ENCODE measurements around the gene VRK3.
"Not testable (repeated sequence)": the region's sequence is repeated elsewhere in the genome, so short reads cannot be mapped to it uniquely, and the experiment has no call there.

DNA sequence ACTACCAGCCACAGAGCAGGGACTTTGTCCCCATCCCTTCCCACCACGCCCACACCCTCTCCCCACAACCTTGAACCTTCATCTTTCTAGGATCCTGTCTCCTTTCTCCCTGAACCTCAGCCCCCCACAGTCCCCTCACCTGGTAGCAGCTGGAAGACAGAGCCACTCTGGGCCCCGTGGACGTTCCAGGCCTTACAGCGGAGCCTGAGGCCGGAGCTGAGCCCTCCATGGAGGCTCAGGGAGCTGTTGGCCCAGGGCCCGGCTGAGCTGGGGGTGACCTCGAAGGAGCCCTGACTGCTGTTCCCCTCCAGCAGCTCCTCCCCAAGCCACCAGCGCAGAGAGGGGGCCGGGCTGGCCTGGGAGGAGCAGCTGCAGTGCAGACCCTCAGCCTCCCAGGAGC lies 67.0 kb downstream of the VRK3 start:
- TF ChIP-seq, protein P1, sequence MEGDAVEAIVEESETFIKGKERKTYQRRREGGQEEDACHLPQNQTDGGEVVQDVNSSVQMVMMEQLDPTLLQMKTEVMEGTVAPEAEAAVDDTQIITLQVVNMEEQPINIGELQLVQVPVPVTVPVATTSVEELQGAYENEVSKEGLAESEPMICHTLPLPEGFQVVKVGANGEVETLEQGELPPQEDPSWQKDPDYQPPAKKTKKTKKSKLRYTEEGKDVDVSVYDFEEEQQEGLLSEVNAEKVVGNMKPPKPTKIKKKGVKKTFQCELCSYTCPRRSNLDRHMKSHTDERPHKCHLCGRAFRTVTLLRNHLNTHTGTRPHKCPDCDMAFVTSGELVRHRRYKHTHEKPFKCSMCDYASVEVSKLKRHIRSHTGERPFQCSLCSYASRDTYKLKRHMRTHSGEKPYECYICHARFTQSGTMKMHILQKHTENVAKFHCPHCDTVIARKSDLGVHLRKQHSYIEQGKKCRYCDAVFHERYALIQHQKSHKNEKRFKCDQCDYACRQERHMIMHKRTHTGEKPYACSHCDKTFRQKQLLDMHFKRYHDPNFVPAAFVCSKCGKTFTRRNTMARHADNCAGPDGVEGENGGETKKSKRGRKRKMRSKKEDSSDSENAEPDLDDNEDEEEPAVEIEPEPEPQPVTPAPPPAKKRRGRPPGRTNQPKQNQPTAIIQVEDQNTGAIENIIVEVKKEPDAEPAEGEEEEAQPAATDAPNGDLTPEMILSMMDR (IDR thresholded peaks at IDR 0.05; ENCODE audit: extremely low read depth in 1 of 2, insufficient read depth in 1 of 2, low read depth in 1 of 2, low read length in 2 of 2): not testable (repeated sequence)
- TF ChIP-seq EZH2 (IDR thresholded peaks at IDR 0.05; ENCODE audit: borderline replicate concordance, low read depth, low read length, severe bottlenecking); POLR2AphosphoS5 (IDR thresholded peaks at IDR 0.05; ENCODE audit: insufficient read depth, low read depth, low read length); JUN (IDR thresholded peaks at IDR 0.05; ENCODE audit: borderline replicate concordance, insufficient read depth, insufficient read length, low read depth); POLR2A (IDR thresholded peaks at IDR 0.05; ENCODE audit: low read depth, low read length): not testable (repeated sequence)

All from endothelial cell of umbilical vein (primary cell).